GM03348 (cell line): Measurements from ENCODE around the gene SLC37A2.

Source experiments
- DNase-seq: peaks from one replicate; pipeline ENCODE4 v3.0.0; 2012; ENCODE audit warnings: low spot score

Gene SLC37A2

GRCh38 chr11:125071435-125071834 lies 8.3 kb downstream of the SLC37A2 start:
- DNase-seq = no peak

GRCh38 chr11:125071846-125072217 lies 8.7 kb downstream of the SLC37A2 start:
- DNase-seq = no peak

- no peak for DNase-seq
Measured at GRCh38 chr11:125072218-125072960, 9.3 kb downstream of the SLC37A2 start.

- no peak for DNase-seq
Measured at GRCh38 chr11:125072961-125073590, 10.0 kb downstream of the SLC37A2 start.

GRCh38 chr11:125073616-125074483 lies 10.7 kb downstream of the SLC37A2 start:
- DNase-seq = no peak

GRCh38 chr11:125074511-125075241 lies 11.6 kb downstream of the SLC37A2 start:
- DNase-seq = no peak

- no peak for DNase-seq
Measured at GRCh38 chr11:125075242-125075625, 12.1 kb downstream of the SLC37A2 start.

GRCh38 chr11:125075900-125076317 lies 12.8 kb downstream of the SLC37A2 start:
- DNase-seq = no peak

- DNase-seq = no peak
Measured at GRCh38 chr11:125076378-125076945, 13.4 kb downstream of the SLC37A2 start.

GRCh38 chr11:125078016-125078415 lies 14.9 kb downstream of the SLC37A2 start:
- no peak for DNase-seq

GRCh38 chr11:125078516-125079140 lies 15.5 kb downstream of the SLC37A2 start:
- no peak for DNase-seq

- DNase-seq = no peak
Measured at GRCh38 chr11:125079151-125079877, 16.2 kb downstream of the SLC37A2 start.

- DNase-seq = no peak
Measured at GRCh38 chr11:125079878-125080530, 16.9 kb downstream of the SLC37A2 start.

- no peak for DNase-seq
Measured at GRCh38 chr11:125080531-125080911, 17.4 kb downstream of the SLC37A2 start.

GRCh38 chr11:125081098-125081798 lies 18.1 kb downstream of the SLC37A2 start:
- DNase-seq = no peak

GRCh38 chr11:125082040-125082439 lies 18.9 kb downstream of the SLC37A2 start:
- DNase-seq = no peak

GRCh38 chr11:125082611-125083311 lies 19.7 kb downstream of the SLC37A2 start:
- DNase-seq = no peak

- no peak for DNase-seq
Measured at GRCh38 chr11:125083312-125084056, 20.4 kb downstream of the SLC37A2 start.
